ENCODE measurements around the gene SALL3.
"Not testable (repeated sequence)": the region's sequence is repeated elsewhere in the genome, so short reads cannot be mapped to it uniquely, and the experiment has no call there.

Gene SALL3

GRCh38 chr18:78979730-78980278 lies at the start of gene SALL3:
Gene SALL3 (plus strand): TSS chr18:78979818. CDS start chr18:78980275, 457 bp downstream.
- in situ Hi-C loops (cut with MboI; ENCODE audit: low sequenced_read_pairs) = no loop called here

DNA sequence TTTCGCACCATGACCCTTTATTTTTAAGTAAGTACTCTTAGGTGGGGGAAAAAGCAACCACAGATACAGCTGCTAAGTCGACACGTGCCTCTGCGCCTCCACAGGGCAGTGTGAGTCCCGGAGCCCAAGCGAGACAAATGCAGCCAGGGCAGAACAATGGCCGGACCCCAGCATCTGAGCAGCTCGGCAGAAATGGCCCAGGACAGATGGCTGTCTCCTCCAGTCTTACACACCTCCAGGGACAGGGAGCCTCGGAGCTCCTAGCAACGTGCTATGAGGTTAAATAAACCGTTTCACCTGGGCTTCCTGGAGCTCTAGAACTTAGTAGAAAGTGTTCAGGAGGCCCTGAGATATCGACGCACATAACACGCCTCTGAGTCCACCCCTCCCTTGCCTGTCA lies 47.3 kb upstream of the SALL3 start:
- in situ Hi-C loops (cut with MboI; ENCODE audit: low sequenced_read_pairs) = no loop called here

- in situ Hi-C loops (cut with MboI; ENCODE audit: low sequenced_read_pairs) = no loop called here
Measured at GRCh38 chr18:78934003-78934402, 45.6 kb upstream of the SALL3 start.

DNA sequence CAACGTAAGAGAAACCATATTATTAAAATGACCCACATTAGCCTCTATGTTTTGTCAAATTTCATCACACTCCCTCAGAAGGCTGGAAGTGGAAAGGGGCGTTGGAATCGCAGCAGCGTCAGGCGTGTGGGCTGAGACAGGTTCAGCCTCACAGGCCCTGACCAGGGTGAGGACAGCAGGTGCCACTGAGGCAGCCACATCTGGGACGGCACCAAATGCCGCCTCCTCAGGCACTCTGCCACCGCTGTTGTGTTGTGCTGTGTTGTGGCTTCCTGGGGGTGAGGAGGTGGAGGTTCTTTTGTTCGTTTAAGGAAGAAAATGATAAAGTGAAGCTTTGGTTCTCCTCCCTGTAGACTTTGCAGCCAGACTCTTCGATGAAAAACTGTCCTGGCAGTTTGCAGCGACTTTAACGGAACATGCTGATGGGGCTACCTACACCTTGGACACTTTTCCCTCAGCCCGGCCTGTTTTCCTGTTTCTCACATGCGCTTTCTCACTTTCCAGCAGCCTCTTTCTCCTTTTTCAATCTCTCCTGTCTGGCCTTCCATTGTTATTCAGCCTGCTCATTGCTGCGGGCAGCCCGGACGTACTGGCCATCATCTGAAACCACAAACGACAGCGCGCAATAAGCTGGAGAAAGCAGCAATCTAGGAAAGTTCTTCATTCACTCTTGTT lies 44.9 kb upstream of the SALL3 start:
- in situ Hi-C loops (cut with MboI; ENCODE audit: low sequenced_read_pairs) = no loop called here

DNA sequence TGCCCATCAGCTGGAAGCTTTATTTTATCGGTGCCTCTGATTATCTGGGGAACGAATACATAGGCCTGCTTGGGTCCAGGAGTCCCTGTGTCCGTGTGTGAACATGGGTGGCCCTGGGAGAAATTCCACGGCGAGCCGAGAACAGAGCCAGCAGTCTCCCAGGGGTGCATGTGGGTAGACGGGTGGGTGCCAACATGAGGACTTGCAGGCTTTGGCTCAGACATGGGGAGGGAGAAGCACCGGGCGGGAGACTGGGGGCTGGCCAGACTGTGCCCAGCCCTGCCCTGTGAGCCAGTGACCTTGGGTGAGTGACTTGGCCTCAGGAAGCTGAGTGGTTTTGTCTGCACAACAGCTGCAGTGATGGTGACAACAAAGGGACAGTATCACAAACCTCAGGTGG lies 44.2 kb upstream of the SALL3 start:
- in situ Hi-C loops (cut with MboI; ENCODE audit: low sequenced_read_pairs) = no loop called here

DNA sequence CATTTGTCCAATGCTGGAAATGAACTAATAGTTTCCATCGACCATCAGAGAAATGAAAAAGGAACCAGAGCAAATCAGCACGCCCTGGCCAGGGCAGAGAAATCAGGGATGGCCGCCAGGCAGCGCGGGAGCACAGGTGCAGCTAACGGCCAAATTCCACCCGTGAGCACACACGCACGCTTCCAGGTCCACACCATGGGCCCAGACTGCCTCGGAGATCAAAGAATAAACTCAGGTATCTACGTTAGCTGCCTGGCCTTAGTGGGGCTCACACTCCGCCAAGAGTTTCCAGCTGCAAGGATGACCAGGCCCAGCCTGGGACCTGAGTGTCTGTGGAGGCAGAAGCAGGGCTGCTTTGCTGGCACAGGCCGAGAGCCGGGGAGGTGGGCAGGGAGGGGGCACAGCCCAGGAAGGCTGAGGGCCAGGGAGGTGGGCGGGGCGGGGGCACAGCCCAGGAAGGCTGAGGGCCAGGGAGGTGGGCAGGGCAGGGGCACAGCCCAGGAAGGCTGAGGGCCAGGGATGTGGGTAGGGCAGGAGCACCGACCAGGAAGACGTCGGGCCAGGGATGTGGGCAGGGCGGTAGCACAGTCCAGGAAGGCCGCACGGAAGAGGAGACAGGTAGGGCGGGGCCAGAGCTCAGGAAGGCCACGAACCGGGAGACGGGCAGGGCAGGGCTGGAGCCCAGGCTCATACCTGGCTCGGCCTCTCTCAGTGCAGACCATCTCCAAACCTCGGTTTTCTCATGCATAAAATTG lies 43.2 kb upstream of the SALL3 start:
- in situ Hi-C loops (cut with MboI; ENCODE audit: low sequenced_read_pairs) = no loop called here

DNA sequence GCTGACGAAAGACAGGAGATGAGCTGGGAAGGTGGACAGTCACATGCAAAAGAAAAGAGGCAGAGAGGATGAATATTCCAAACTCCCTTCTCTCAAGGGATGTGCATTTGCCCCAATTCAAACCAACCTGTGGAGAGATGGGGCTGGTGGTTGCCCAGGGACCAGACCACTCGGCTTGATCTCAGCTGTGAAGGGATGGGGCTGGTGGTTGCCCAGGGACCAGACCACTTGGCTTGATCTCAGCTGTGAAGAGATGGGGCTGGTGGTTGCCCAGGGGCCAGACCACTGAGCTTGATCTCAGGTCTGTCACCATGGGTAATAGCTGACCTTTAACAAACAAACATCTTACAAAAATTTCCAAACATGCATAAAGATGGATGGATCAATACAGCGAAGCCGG lies 42.5 kb upstream of the SALL3 start:
- in situ Hi-C loops (cut with MboI; ENCODE audit: low sequenced_read_pairs) = no loop called here

DNA sequence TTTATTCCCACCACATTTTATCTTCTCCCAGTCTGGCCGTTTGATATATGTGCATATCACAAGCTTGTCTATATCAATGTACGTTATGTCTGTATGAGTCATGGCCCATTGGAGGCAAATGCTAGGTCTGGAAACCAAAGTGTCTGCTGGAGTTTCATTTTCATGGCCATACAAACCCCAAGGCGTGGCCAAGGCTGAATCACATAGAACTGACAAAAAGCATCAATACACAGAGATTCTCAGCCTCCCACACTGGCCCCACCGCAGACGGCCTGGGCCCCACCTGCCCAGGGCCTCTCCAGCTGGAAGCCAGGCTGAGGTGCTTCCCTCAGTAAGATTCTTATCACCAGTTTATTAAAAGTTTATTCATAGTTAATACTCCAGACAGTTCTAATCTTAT lies 40.5 kb upstream of the SALL3 start:
- in situ Hi-C loops (cut with MboI; ENCODE audit: low sequenced_read_pairs) = no loop called here

- in situ Hi-C loops (cut with MboI; ENCODE audit: low sequenced_read_pairs) = no loop called here
Measured at GRCh38 chr18:78939734-78940494, 39.7 kb upstream of the SALL3 start.

GRCh38 chr18:78942236-78942635 lies 37.4 kb upstream of the SALL3 start:
- in situ Hi-C loops (cut with MboI; ENCODE audit: low sequenced_read_pairs) = not testable (repeated sequence)

DNA sequence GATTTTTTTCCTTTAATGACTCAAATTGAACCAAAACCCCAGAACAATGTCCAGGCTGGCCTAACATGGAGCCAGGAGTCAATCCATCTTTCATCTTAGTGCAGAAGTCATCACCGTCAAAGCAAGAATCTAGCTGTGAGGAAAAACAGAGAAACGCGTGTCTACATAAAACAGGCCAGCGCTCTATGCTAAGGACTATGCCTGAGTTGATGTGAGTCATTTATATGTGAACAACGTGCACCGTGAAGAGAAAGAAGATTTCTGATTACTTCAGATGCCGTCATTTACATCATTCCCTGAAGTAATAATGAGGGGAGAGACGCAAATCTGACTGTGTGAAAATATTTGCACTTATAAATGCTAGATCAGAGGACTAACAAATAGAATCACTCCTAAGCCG lies 34.0 kb upstream of the SALL3 start:
- in situ Hi-C loops (cut with MboI; ENCODE audit: low sequenced_read_pairs) = no loop called here

DNA sequence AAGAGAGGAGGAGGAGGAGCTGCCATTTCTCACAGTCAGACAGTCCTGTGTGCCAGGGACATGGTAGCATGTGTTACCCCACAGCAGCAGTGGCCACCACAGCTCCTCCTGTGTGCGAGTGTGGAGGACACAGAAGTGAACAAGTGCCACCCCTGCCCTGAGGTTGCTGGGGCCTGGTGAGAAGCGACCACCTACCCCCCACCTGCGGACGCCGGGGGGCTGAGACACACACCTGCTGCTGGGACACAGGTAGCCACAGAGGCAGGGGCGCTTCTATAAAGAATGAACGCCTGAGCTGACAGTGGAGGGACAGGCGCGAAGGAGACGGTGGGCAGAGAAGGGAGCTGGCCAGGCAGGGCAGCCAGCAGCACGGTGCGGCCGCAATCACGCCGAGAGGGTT lies 32.3 kb upstream of the SALL3 start:
- in situ Hi-C loops (cut with MboI; ENCODE audit: low sequenced_read_pairs) = no loop called here

- in situ Hi-C loops (cut with MboI; ENCODE audit: low sequenced_read_pairs) = no loop called here
Measured at GRCh38 chr18:78948221-78948620, 31.4 kb upstream of the SALL3 start.

GRCh38 chr18:78948707-78949106 lies 30.9 kb upstream of the SALL3 start:
- in situ Hi-C loops (cut with MboI; ENCODE audit: low sequenced_read_pairs) = no loop called here

- in situ Hi-C loops (cut with MboI; ENCODE audit: low sequenced_read_pairs) = no loop called here
Measured at GRCh38 chr18:78949216-78949615, 30.4 kb upstream of the SALL3 start.

DNA sequence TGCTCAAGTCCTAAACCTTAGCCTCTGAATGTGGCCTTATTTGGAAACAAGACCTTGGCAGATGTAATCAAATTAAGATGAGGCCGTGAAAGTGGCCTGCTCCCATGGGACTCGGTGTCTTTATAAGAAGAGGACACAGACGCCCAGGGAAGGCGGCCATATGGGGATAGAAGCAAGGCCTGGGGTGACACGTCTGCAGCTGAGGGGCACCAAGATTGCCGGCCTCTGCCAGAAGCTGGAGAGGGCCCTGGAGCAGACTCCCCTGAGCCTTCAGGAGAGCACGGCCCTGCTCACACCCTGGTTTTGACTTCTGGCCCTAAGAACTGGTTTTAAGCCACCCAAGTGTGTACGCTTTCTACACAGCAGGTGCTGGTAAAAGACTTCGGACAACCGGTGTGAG lies 29.2 kb upstream of the SALL3 start:
- in situ Hi-C loops (cut with MboI; ENCODE audit: low sequenced_read_pairs) = no loop called here

DNA sequence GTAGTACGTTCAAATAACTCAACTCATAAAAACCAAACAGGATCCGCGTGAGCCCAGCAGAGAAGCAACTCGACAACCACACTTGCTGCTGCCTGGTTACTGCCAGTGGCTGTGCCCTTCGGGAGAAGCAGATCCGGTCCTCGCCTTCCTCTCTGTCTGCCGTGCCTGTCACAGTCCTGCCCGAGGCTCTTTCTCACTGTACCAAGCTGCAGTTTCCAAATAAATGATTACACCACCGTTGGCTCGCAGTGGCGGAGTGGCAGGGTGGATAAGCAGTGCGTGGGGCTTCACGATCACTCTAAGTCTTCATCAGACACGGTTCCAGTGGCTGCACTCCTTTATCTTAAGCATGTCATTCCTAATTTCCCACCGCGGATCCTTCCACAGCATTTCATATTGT lies 26.1 kb upstream of the SALL3 start:
- in situ Hi-C loops (cut with MboI; ENCODE audit: low sequenced_read_pairs) = no loop called here

- in situ Hi-C loops (cut with MboI; ENCODE audit: low sequenced_read_pairs) = no loop called here
Measured at GRCh38 chr18:78955051-78955450, 24.6 kb upstream of the SALL3 start.

DNA sequence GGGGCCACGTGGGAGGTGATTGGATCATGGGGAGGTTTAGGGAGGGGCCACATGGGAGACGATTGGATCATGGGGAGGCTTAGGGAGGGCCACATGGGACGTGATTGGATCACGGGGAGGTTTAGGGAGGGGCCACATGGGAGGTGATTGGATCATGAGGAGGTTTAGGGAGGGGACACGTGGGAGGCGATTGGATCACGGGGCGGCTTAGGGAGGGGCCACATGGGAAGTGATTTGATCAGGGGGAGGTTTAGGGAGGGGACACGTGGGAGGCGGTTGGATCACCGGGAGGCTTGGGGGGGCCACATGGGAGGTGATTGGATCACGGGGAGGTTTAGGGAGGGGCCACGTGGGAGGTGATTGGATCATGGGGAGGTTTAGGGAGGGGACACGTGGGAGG lies 22.5 kb upstream of the SALL3 start:
- in situ Hi-C loops (cut with MboI; ENCODE audit: low sequenced_read_pairs) = no loop called here

GRCh38 chr18:78960709-78961108 lies 18.9 kb upstream of the SALL3 start:
- in situ Hi-C loops (cut with MboI; ENCODE audit: low sequenced_read_pairs) = no loop called here

- in situ Hi-C loops (cut with MboI; ENCODE audit: low sequenced_read_pairs) = no loop called here
Measured at GRCh38 chr18:78962098-78962497, 17.5 kb upstream of the SALL3 start.

- in situ Hi-C loops (cut with MboI; ENCODE audit: low sequenced_read_pairs) = not testable (repeated sequence)
Measured at GRCh38 chr18:78964727-78965126, 14.9 kb upstream of the SALL3 start.

Measured in HL-60/S4 (cell line).